GM21529 (cell line): Measurements from ENCODE around the gene LRFN5.

Source experiments
- ATAC-seq: cut with Tn5 transposase; IDR thresholded peaks from one replicate; pipeline ENCODE4 v1.9.1; 2021; ENCODE audit not compliant: unreplicated experiment

The LRFN5 gene

DNA sequence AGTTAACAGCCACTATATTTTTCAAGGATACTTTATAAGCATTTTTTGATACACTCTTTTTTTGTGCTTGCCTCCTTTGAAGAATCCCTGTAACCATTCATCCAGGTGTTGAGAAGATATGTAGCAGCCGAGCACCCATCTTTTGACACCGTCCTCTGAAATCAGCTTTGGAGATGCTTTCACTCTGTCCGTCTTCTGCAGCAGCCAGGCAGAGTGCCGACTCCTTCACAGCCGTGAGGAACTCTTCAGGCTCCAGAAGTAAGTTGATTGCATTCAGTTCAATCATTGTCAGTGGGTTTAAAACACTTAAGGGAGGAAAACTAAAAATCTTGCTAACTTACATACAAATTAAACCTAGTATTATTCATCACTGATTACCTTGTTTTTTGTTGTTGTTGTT is 160.1 kb downstream of the LRFN5 start:
- no peak for ATAC-seq

DNA sequence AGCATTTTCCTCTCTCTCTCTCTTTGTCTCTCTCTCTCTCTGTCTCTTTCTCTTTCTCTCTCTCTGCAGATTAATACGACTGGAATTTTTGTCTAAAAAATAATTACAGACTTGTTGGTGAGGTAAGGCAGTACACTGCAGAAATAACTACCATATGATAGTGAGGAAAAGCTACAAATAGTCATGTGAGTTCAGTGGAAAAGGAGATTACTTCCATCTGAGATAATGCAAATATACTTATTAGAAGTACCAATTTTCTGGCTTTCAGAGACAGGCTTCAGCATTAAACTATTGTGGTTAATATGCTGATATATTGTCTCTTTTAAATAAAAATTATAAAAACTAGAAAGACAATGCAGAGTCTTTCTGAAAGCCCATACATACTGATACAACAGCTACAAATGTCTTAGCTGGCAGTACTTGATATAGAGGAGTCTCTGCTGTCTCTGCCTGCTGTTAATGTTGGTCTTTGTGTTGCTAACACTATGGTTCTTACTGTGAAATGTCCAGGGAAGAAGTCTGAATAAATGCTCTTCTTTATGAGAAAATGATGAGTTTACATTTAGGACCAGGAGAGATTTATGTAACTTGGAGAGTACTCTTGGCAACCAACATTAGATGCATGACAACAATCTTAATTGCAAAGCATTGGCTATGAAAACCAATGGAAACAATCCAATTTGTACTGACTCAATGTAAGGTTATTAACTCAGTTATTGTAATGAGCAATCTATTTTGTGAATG is 167.0 kb downstream of the LRFN5 start:
- no peak for ATAC-seq

DNA sequence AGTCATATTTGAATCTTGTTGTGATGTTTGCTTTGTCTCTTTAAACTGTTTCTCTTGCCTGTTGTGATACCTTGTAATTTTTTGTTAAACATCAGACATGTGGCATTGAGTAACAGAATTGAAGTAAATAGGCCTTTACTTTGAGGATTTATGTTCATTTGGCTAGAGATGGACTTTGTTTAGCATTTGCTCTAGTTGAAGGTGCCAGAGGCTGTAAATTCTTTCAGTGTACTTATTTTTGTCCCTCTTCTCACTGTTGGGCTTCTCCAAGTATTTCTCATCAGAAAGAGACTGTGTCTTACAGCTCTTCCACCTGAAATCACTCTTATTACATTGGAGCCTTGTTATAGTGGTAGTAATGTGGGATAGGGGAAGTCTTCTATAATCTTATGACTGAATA is 175.8 kb downstream of the LRFN5 start:
- no peak for ATAC-seq

- no peak for ATAC-seq
Measured at GRCh38 chr14:41783403-41783802, 176.7 kb downstream of the LRFN5 start.

GRCh38 chr14:41785696-41786095 is 179.0 kb downstream of the LRFN5 start:
- ATAC-seq: no peak

DNA sequence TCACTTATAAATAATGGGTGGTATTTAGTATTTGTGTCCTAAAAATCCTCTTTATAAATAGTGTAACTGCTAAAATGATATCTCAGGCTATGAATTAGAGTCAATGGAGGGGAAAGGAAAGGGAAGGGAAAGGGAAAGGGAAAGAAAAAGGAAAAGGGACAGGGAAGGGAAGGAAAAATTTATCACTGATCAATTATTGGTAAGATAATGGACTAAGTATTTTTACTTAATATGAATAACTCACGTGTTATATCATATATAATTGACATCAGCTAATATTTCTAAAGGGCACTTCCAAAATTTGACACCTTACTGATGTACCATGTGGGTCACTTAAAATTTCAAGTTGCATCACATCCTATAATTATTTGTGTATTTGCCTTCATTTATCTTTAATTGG is 193.1 kb downstream of the LRFN5 start:
- no peak for ATAC-seq

DNA sequence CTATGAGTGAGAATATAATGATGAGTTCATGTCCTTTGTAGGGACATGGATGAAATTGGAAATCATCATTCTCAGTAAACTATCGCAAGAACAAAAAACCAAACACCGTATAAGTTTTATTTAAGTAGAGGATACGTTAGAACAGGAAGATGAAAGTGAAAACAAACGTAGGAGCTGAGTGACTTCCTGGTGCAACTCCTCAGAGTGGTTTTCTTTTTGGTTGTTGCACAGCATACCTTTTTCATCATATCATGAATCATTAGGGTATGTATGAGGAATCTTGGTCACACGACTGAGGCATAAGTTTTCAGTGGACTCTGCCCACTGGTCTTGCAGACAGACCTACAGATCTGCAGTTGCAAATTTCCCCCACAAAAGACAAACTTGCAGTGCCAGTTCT is 199.0 kb downstream of the LRFN5 start:
- ATAC-seq: no peak

DNA sequence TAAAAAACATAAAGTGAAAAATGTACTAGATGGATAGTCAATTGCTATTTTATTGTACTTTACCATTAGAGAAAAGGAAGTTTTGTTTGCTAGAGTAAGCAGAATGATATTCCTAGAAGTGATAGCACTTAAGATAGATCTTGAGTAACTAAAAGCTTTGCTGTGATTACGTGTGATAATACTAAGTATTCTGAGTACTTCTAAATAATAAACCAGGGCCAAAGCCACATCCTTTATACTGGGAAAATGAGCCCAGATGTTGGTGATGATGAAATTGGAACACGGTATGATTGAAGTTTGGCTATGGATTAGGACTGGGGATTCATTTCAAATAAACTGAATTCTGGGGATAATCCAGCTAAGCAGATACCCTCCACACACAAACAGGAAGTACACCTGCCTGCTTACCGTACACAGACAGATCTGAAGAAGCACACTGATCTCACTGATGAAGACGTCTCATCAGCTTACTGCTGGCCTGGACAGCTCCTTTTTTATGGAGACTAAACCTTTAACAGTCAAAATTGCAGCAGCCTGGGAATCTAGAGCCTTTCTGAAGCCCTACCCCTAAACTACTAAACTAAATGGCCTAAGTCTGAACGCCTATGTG is 199.8 kb downstream of the LRFN5 start:
- no peak for ATAC-seq

DNA sequence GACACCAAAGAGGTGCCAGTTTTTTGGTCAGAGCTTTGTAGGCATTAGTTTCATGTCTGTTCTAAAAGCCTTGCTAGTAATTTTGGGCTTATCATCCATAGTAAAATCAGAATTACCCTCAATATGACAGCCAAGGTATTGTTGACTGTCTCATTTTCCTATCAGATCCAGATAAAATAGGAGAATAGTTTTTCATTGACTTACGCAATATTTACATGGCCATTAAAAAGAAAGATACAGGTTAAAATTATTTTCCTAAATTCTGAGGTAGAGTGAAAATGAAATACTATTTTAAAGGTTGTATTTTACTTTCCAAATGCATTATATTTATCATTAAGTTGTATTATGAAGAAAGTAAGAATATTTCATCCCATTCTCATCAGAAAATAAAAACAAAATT is 203.7 kb downstream of the LRFN5 start:
- no peak for ATAC-seq

DNA sequence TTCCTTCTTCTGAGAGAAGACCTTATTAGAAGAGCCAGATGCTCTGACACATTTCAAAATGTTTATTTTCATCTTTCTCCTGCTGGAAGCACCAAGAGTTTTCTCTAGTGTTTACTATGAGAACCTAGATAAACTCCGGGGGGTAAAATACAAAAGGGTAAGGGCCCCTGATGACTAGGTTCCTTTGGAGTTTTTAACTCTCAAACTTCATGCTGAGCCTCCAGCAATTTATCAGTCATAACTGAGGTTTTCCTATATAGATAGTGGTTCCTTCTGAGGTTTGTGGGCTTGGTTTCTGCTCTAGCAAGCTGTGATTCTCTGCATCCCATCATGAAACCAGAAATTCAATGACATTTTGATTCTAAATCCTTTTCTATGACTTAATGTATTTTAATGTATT is 210.9 kb downstream of the LRFN5 start:
- no peak for ATAC-seq

DNA sequence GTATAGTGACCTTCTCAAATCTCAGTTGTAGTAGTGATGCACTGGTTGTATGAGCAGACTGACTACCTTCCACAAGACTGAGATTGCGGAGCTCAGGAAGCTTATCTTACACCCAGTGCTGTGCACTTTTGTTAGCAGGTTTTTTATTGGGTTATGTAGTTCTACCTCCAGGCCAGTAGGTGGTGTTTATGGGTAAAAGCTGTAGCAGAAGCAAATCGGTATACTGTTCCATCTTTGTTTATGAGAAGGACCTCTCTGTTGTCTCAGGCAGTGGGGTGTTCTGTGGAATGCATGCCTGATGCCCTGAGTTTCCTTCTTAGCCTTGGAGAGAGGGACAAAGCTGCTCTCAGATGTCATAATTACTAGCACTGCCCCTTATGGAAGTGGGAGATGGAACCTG is 217.8 kb downstream of the LRFN5 start:
- no peak for ATAC-seq

- no peak for ATAC-seq
Measured at GRCh38 chr14:41825622-41826021, 218.9 kb downstream of the LRFN5 start.

DNA sequence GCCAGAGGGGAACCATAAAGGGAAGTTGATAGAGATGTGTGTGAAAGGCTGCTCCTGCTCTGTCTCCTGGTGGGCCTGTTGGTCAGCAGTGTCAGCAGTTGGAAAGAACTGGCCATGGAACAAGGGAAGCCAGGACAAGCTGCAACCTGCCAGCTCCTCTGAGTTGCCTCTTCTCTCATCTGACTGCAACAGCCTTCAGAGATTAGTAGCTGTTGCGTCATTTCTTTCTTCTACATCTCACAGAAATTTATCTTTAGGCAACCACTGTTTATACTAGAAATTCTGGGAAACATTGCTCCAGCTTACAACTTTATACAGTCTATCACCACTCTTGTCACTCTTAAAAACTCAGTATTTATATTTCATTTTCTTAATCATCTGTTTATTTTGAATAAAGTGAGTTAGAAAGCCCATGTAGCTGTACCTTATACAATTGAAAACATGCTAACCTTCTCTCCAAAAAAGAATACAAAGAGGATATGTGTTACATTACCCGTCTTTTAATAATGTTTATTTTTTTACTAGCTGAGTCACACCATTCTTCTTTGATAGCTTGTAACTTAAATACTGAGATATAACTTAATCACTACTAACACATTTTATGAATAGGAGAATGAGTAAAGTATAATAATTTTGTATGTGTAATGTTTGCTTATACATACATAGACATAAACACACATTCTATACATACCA is 224.2 kb downstream of the LRFN5 start:
- ATAC-seq: no peak

GRCh38 chr14:41839661-41840060 is 233.0 kb downstream of the LRFN5 start:
- no peak for ATAC-seq

DNA sequence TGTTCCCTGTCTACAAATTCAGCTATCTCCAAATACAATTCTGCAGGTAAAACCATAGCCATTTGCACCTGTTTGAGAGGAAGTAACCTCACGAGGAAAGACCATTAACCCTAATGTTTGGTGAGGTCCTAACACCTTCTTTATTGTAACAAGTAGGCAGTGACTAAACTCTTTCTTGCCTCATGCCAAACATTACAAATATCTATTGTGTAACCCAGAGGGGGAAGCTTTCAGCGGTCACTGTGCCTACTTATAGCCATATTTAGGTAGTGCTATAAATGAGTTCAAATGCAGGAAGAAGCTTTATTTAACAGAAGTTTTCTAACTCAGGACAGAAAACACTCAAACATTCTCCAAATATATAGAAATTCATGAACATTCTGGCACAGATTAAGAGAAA is 252.7 kb downstream of the LRFN5 start:
- ATAC-seq: no peak

GRCh38 chr14:41860586-41860985 is 253.9 kb downstream of the LRFN5 start:
- ATAC-seq: no peak

DNA sequence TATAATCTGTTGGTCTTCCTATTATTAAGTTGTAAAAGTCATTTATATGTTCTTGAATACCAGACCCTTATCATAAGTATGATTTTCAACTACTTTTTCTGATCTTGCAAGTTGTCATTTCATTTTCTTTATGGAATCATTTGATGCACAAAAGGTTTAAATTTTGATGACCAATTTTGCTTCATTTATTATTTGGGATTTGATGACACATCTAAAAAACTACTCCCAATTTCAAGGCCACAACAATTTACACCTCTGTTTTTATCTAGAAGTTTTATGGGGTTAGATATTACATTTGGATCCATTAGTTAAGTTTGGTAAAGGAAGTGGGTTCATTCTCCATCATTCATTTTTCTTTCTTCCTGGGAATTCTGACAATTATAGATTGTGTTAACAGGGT is 259.2 kb downstream of the LRFN5 start:
- no peak for ATAC-seq

DNA sequence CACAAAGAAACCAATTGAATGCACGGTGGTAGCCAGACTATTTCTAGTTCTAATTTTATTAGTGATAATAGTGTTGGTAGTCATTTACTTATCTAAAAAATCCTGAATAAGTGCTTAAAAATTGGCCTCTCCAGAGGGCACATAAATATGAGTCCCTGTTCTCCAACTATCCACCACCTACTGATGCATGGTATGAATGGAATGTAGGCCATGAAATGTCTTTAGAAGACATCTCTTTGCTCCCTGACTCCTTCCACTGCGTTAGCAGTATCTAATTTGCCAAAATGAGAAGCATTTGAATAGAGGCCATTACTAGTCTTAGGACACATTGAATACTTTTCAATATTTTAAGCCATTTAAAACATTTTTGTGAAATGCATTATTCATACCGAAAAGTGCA is 261.7 kb downstream of the LRFN5 start:
- no peak for ATAC-seq

DNA sequence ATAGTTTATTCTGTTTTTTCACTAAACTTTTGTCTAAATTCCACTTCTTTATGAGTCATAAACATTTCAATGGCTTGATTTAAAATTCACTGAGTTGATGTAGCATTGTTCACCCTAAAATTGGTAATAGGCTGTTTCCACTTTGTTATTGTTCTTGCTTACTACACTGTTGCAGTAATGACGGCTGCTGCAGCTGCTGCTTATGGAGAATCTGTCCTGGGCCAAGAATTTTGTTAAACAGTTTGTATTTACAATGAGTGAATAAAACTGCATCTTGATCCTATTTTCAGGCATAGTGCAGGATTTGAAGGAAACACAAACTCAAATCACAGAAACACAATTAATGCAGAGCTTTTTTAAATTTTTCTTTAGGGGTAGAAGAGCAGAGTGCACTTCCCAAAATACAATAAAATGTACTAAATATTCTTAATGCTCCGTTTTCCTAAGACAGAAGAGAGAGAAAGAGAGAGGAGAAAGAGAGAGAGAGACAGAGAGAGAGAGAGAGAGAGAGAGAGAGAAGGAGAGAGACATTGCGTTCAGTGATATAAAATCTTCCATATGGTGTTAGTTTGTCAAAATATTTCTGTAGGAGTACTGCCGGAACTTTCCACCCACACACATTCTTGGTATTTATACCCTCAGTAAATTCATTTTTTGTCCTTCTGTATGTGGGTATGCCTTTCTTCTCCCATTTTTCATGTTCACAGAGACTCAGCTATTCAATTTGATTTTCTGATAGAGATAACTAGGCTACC is 266.4 kb downstream of the LRFN5 start:
- no peak for ATAC-seq

GRCh38 chr14:41873686-41874317 is 267.1 kb downstream of the LRFN5 start:
- no peak for ATAC-seq

DNA sequence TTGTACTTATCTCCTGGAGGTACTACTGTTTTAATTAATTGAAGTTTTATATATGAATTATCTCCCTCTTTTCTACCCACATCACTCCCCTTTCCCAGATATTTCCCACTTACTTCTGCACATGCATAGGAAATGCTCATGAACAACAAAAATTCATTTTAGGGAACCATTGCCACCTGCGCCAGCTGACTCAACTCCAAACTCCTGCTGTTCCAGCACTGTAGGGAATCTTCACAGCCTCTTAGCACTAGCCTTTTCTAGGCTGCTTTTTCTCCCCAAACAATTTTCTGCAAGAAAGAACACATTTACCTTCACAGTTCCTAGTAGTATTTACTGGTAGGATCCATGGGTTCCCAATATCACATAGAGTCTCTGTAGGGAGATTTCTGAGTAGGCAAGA is 268.4 kb downstream of the LRFN5 start:
- ATAC-seq: no peak
